Activated T-cell treated with anti-CD3 and anti-CD28 coated beads, Interleukin-2, amount 50 U/mL, for 4 hours (primary cell): ENCODE results near the gene DNAJC19. TPM values are rescaled to one million over a fixed set of nuclear protein-coding genes. Genes with fewer than 3 reads are reported as not detected.

Source experiments
- total RNA-seq, 3 donors: library from RNA; stranded (reverse); gene quantifications; one replicate each; pipeline ENCODE4 v1.2.1, GENCODE V29; 2021

Gene DNAJC19
- total RNA-seq, 3 donors from 2014 or later: 65.3 to 82.5 (median 69.6) TPM

Other genes starting within 250 kb of the DNAJC19 start
- gene FXR1, start 77.1 kb downstream of the DNAJC19 start, total RNA-seq: 100 to 1,000 TPM; 105 to 107 (median 106) TPM